DND-41 (cell line): Measurements from ENCODE around the gene RHOB.

Experiments used
- ATAC-seq: fragments of 200-7000 bp; cut with Tn5 transposase; 3 replicates; pipeline ENCODE4 v1.9.1; 2021; ENCODE audit warnings: low read depth; ENCODE audit not compliant: insufficient read depth
- DNase-seq: peaks from one replicate; pipeline ENCODE4 v3.0.0-alpha.2; 2020
- H2AFZ ChIP-seq: 2 replicates; pipeline ENCODE4 v1.6.0; 2012; ENCODE audit warnings: low read depth, low read length
- H3K27ac ChIP-seq: 2 replicates; pipeline ENCODE4 v1.5.1; 2012; ENCODE audit warnings: low read length, inconsistent platforms
- H3K27me3 ChIP-seq: fragments of 200-600 bp; sonication (generic); 2 replicates; pipeline ENCODE4 v1.6.0; 2012; ENCODE audit warnings: low read length, mild to moderate bottlenecking, inconsistent platforms; ENCODE audit not compliant: insufficient read depth, poor library complexity
- H3K36me3 ChIP-seq: 2 replicates; pipeline ENCODE4 v1.5.1; 2012; ENCODE audit warnings: low read length, inconsistent platforms; ENCODE audit not compliant: insufficient read depth
- H3K4me1 ChIP-seq: 2 replicates; pipeline ENCODE4 v1.5.1; 2012; ENCODE audit warnings: mild to moderate bottlenecking, low read length; ENCODE audit not compliant: insufficient read depth
- H3K4me2 ChIP-seq: 2 replicates; pipeline ENCODE4 v1.6.0; 2012; ENCODE audit warnings: mild to moderate bottlenecking, moderate library complexity, low read length, inconsistent platforms; ENCODE audit not compliant: insufficient read depth
- H3K4me3 ChIP-seq, 2 experiments: fragments of 200-600 bp in 1 of 2; shearing (Covaris generic) in 1 of 2; 2 replicates each; pipeline ENCODE4 v1.5.1; 2012 to 2016; ENCODE audit warnings: inconsistent platforms in 2 of 2, low read length in 2 of 2, mild to moderate bottlenecking in 2 of 2, low read depth in 1 of 2, moderate library complexity in 1 of 2
- H3K79me2 ChIP-seq: 2 replicates; pipeline ENCODE4 v1.6.0; 2012; ENCODE audit warnings: low read length, inconsistent platforms; ENCODE audit not compliant: insufficient read depth
- H3K9ac ChIP-seq: 2 replicates; pipeline ENCODE4 v1.6.0; 2012; ENCODE audit warnings: low read depth, mild to moderate bottlenecking, inconsistent platforms, low read length, moderate library complexity
- H3K9me3 ChIP-seq: 2 replicates; pipeline ENCODE4 v1.5.1; 2012; ENCODE audit warnings: low read length, moderate library complexity, mild to moderate bottlenecking, inconsistent platforms; ENCODE audit not compliant: insufficient read depth, severe bottlenecking
- H4K20me1 ChIP-seq: 2 replicates; pipeline ENCODE4 v1.6.0; 2012; ENCODE audit warnings: low read length; ENCODE audit not compliant: insufficient read depth
- CTCF ChIP-seq: IDR thresholded peaks from 2 replicates; pipeline ENCODE4 v1.5.1; 2012; ENCODE audit warnings: borderline replicate concordance, low read length, moderate library complexity, mild to moderate bottlenecking; ENCODE audit not compliant: poor library complexity, severe bottlenecking; ENCODE audit errors: extremely low read depth
- EZH2 ChIP-seq: IDR thresholded peaks from 3 replicates; pipeline ENCODE4 v1.6.1; 2012; ENCODE audit warnings: borderline replicate concordance, low read depth, mild to moderate bottlenecking, moderate library complexity, low read length, inconsistent platforms; ENCODE audit not compliant: severe bottlenecking

Gene RHOB

GRCh38 chr2:20400306-20400705, 46.6 kb upstream of the RHOB start:
- no peak for DNase-seq

GRCh38 chr2:20400787-20401488, 45.9 kb upstream of the RHOB start:
- no peak for DNase-seq
- Histone ChIP-seq H3K27ac (no peak overlapping the region), H2AFZ (no peak overlapping the region), H3K4me1 (no peaks in the 10 kb centered on the region), H4K20me1 (no peaks in the 10 kb centered on the region), H3K27me3 (no peaks in the 10 kb centered on the region), H3K36me3 (no peaks in the 10 kb centered on the region), H3K79me2 (no peaks in the 10 kb centered on the region), H3K4me2 (no peak overlapping the region), H3K9ac (no peak overlapping the region), H3K4me3 (no peak overlapping the region), H3K9me3 (no peaks in the 10 kb centered on the region)
- no peak for ATAC-seq
- TF ChIP-seq EZH2: no peak
- TF ChIP-seq CTCF: no peak

More at GRCh38 chr2:20400306-20400705, 46.6 kb upstream of the RHOB start:
- Histone ChIP-seq H2AFZ (no peak overlapping the region), H3K27me3 (no peaks in the 10 kb centered on the region), H4K20me1 (no peaks in the 10 kb centered on the region), H3K9ac (no peak overlapping the region), H3K9me3 (no peaks in the 10 kb centered on the region), H3K27ac (no peak overlapping the region), H3K79me2 (no peaks in the 10 kb centered on the region), H3K4me1 (no peaks in the 10 kb centered on the region), H3K4me2 (no peak overlapping the region), H3K36me3 (no peaks in the 10 kb centered on the region), H3K4me3 (no peak overlapping the region)
- no peak for ATAC-seq
- TF ChIP-seq EZH2 (no peak), CTCF (no peak)

- DNase-seq (no peak), ATAC-seq (no peak)
- H2AFZ ChIP-seq: no peak overlapping the region
- no peaks in the 10 kb centered on the region for H3K79me2 ChIP-seq
- H3K9me3 ChIP-seq: no peaks in the 10 kb centered on the region
- no peak overlapping the region for H3K9ac ChIP-seq
- no peaks in the 10 kb centered on the region for H3K36me3 ChIP-seq
- H3K27ac ChIP-seq: no peak overlapping the region
- H4K20me1 ChIP-seq: no peaks in the 10 kb centered on the region
- no peak overlapping the region for H3K4me2 ChIP-seq
- H3K4me1 ChIP-seq: no peaks in the 10 kb centered on the region
- no peak for TF ChIP-seq CTCF
- no peak for TF ChIP-seq EZH2
- H3K27me3 ChIP-seq: no peaks in the 10 kb centered on the region
- H3K4me3 ChIP-seq: no peak overlapping the region
These were observed 45.4 kb upstream of the RHOB start for GRCh38 chr2:20401489-20401835.
